Femur (tissue), 1 donor: ENCODE results near the gene MRPS7.
A peak's percentile ranks its signal among the peaks of the same experiment; 100 is the strongest.
"Not testable (repeated sequence)": the region's sequence is repeated elsewhere in the genome, so short reads cannot be mapped to it uniquely, and the experiment has no call there.

Source experiments
- DNase-seq: peaks from one replicate; pipeline ENCODE4 v3.0.0-alpha.2; 2017

Gene MRPS7

DNA sequence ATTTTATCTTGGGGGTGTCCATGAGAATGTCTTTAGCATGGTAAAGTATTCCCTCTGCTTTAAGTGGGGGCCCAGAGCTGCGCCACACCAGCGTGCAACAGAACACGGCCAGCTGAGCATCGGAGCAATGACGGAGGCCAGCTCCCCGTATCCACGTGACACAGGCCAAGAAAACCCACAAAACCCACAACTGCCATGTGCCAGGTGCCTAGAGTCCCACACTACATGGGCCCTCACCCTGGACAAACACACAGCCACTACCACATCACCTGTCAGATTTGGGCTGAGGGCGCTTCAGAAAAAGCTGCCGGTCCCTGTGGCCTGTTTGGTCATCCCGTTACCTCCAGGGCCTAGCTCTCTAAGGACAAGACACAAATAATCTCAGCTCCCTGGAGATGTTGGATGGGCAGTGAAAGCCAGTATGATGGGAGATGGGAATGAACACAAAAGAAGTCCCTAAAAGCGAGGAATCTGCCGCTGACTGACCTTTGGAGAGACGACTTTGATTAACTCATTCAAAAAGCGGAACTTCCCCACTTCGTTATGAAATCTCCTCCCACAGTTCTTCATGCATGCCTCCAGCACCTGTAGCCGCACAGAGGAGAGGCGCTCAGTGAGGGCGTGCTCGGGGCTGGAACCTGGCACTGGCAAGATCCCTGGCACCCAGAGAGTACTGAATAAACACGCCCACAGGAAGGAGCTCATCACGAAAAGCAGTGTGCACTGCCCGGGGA lies 17.4 kb upstream of the MRPS7 start:
- DNase-seq: no peak

DNA sequence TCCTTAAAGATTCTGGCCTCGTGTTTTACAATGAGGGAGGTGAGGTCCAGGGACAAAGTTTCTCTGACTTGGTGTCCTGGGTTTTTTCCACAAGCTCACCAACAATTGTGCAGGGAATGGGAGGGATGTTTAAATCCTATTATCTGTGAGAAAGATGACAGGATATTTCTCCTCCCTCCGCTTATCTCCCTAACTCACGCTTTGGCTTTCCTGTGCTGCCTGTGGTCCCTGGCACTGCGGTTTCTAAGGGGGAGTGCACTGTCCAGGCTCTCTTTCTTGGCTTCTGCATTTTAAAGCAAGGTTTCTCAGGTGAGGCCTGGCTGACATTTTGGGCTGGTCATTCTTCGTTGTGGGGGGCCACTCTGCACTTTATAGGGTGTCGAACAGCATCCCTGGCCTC lies 16.7 kb upstream of the MRPS7 start:
- DNase-seq: no peak

DNA sequence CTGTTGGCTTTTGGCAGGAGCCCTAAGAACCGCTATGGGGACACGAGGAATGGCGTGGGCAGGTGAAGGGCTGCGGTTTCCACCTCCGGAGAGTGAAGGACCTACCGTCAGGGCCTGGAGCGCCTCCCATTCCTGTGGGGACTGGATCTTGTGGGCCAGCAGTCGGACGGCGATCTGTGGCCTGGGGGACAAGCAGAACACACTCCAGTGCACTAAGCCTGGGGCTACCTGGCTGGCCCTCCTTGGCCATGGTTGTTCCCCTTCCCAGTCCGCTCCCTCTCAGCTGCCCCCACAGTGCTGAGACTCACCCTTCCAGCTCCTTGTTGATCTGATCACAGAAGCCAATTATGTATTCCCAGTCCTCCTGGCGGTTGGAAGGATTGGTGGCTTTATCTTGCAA lies 15.3 kb upstream of the MRPS7 start:
- DNase-seq: no peak

DNA sequence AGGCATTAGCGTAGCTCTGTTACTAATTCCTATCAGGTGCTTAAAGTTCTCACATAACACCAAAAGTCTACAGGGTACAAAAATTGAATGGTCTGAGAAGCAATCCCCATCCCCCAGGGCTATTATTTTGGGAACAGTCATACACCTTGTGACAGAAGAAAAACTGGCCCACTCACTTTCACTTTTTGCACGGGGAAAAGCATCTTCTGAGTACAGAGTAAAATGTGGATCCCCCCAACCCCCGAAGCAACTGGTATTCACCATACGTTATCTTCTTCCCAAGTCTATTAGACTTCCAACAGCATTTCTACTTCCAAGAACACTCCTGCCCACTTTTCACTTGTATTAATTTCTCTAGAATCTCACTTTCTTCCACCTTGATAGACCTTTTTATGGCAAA lies 12.1 kb upstream of the MRPS7 start:
- no peak for DNase-seq

DNA sequence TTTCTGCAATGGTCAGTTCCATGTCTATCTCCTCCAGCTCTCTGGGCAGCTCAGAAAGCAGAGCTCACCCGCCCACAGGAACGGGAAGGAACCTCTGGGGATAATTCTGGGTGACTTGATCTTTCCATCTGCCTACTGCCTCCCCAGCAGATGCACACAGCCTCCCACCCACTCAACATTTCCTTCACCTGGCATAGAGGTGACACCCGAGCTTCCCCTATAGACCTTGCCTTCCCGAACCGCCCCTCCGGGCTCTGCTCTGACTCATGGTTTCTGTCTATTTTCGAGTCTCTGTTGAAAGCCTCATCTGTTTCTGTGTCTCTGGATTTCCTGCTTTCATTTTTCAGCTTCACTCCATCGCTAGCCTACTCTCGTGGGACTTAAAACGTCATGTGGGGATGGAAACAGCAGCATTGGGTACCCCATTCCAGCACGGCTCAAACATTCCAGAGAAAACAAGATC lies 11.6 kb upstream of the MRPS7 start:
- DNase-seq: no peak

DNA sequence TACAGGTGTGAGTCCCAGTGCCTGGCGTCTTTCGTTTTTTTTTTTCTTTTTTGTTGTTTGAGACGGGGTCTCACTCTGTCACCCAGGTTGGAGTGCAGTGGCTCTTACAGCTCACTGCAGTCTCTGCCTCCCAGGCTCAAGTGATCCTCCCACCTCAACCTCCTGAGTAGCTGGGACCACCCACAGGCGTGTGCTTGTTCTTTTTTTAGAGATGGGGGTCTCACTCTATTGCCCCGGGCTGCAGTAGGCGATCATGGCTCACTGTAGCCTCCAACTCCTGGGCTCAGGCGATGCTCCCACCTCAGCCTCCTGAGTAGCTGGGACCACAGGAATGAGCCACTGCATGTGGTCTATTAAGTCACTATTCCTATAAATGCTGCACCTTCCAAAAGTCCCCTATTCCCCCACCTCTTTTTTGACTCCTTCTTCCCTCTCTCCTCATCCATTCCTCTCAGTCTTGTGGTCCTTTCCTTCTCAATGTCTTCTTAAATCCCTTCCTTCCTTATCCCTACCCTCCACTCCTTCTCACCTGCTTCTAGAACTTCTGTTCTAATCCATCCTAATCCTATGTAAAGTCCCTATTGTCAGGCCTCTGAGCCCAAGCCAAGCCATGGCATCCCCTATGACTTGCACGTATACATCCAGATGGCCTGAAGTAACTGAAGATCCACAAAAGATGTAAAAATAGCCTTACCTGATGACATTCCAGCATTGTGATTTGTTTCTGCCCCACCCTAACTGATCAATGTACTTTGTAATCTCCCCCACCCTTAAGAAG lies 9.5 kb upstream of the MRPS7 start:
- DNase-seq: no peak

DNA sequence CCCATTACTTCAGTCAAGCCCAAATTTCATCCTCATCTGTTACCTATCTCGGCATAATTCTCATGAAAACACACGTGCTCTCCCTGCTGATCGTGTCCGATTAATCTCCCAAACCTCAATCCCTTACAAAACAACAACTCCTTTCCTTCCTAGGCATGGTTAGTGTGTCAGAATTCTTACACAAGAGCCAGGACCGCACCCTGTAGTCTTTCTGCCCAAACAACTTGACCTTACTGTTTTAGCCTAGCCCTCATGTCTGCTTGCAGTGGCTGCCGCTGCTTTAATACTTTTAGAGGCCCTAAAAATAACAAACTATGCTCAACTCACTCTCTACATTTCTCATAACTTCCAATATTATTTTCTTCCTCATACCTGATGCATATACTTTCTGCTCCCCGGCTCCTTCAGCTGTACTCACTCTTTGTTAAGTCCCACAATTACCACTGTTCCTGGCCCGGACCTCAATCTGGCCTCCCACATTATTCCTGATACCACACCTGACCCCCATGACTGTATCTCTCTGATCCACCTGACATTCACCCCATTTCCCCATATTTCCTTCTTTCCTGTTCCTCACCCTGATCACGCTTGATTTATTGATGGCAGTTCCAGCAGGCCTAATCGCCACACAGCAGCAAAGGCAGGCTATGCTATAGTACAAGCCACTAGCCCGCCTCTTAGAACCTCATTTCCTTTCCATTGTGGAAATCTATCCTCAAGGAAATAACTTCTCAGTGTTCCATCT lies 5.6 kb upstream of the MRPS7 start:
- not testable (repeated sequence) for DNase-seq

DNA sequence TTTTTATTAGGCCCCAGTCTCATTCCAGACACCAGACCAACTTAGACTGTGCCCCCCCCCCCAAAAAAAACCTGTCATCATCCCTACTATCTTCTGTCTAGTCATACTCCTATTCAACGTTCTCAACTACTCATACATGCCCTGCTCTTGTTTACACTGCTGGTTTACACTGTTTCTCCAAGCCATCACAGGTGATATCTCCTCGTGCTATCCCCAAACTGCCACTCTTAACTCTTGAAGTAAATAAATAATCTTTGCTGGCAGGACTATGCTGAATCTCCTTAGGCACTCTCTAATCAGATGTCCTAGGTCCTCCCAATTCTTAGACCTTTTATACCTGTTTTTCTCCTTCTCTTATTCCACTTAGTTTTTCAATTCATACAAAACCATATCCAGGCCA lies 4.5 kb upstream of the MRPS7 start:
- DNase-seq: not testable (repeated sequence)

DNA sequence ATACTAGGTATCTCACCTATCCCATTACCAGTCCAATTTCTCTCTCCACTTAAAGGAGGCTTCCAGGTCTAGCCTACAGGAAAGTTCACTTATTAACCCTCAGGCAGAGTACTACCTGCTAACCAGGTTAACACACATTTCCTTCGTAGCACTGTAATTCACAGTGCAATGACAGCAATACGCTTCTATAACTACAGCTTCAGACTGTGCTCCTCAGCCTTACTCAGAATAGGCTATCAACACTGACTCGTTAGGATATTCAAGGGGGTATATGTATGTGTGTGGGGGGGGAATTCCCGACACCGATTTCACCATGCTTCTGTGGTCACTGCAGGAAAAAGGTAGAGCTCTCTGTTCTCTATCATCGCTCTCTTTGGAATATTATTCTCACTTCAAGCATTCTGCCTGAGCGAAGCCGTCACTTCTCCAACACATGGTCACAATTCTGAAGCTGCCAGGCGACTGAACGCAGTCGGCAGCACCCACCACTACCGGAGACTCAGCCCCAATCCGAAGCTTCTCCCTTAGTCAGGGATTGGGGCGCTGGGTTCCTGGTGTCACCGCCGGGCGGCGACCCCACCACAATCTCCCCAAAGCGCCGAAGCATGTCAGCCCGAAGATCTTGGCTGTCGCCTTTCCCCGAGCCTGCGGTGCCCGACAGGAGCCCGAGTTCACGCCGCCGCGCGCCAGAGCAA lies 891 bp upstream of the MRPS7 start:
- no peak for DNase-seq

DNA sequence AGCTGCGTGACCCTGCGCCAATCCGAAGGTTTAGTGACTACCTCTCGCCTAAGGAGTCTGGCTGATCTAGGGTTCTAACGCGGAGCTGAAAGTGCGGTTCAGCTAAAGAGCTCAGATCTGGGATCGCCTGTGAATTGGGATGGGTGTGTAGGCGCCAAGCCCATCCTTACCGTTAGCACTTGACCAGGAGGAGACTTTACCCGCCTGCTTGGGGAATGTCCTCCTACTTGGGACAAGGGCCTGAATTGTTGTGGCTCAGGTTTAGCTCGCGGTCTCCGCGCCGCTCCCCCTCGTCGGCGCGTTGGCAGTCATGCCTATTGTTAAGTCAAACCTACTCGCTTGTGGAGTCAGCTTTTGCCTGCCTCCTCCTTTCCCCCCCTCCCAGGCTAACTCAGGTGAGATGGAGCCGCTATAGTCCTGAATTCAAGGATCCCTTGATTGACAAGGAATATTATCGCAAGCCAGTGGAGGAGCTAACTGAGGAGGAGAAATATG lies 480 bp downstream of the MRPS7 start:
- peak; percentile 28 for DNase-seq

DNA sequence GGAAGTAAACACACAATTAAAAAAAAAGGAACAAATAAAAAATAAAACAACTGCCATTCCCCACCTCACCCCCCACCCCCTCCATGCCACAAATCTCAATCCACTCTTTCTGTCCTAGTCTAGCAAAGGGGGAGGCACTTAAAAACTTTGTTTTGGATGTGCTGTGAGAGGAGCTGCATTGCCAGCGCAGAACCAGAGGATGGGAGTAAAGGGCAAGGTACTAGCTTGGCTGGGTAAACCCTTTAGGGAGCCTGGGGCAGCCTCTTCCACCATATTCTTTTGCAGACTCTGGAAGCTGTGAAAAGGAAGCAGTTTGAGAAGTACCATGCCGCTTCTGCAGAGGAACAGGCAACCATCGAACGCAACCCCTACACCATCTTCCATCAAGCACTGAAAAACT lies 1.4 kb downstream of the MRPS7 start:
- DNase-seq: no peak

DNA sequence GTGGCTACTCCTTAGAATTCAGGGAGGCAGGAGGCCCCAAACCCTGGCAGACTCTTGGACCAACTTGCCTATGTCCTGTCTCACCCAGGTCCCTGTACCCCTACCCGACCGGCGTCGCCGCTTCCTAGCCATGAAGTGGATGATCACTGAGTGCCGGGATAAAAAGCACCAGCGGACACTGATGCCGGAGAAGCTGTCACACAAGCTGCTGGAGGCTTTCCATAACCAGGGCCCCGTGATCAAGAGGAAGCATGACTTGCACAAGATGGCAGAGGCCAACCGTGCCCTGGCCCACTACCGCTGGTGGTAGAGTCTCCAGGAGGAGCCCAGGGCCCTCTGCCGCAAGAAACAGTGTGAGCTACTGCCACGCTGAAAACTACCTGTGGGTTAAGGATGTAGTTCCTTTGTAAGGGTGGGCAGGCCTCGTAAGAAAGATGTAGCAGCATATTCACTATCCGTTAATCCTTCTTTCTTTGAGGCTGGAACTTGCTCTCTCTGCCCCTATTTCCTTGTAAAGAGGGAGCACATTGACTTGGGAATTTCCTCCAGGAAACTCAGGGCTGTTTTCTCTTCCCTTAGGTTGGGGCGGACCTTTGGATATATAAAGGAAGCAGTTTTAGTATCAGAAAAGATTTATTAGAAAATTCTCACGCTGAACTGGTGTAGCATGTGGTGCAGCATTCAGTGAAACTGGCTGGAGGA lies 4.1 kb downstream of the MRPS7 start:
- no peak for DNase-seq

DNA sequence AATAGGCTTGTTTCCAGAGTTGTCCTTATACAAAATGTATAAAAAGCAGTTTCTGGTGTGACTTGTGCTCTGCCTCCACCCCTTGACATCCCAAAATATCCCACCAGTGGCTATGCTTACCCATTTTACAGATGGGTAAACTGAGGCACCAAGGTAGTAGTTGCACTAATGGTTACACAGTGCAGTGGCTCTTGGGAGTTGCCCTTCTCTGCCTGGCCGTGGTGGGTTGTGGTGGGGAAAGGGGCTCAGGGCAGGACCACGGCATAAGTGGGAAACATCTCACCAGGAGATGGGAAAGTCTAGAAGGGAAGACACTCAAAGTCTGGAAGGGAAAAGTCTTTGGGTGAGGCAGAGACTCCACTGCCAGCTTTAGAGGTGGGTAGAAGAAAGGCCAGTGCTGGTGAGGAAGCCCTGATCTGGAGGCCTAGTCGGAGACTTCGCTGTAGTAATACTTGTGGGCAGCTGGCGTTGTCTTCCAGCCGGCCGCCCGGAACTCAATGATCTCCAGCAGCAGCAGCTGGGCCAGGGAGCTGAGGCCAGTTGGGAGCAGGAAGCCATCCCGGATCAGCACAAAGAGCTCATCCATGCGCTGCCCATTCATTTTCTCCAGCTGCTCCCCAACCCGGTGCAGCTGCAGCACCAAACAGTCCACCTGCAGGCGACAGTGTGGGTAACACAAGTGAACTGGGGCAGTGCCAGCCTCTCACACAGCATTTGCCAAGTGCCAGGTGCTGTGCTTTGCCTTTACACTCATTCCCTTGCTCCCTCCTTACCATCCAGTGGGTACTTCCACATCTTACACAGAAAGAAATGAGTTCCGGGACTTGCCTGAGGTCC lies 4.9 kb downstream of the MRPS7 start:
- DNase-seq: peak; percentile 60

DNA sequence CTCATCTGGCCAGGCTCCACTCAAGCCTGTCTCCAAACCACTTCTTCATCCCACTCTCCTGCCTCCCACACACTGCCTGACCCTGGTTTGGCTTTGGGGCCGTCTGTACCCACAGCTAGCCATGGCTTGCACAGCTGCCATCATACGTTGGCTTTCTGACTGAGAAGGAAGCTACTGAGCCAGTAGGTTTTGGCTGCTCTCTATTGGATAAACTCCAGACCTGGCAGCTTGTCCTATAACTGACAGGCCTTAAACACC lies 5.4 kb downstream of the MRPS7 start:
- peak; percentile 31 for DNase-seq

DNA sequence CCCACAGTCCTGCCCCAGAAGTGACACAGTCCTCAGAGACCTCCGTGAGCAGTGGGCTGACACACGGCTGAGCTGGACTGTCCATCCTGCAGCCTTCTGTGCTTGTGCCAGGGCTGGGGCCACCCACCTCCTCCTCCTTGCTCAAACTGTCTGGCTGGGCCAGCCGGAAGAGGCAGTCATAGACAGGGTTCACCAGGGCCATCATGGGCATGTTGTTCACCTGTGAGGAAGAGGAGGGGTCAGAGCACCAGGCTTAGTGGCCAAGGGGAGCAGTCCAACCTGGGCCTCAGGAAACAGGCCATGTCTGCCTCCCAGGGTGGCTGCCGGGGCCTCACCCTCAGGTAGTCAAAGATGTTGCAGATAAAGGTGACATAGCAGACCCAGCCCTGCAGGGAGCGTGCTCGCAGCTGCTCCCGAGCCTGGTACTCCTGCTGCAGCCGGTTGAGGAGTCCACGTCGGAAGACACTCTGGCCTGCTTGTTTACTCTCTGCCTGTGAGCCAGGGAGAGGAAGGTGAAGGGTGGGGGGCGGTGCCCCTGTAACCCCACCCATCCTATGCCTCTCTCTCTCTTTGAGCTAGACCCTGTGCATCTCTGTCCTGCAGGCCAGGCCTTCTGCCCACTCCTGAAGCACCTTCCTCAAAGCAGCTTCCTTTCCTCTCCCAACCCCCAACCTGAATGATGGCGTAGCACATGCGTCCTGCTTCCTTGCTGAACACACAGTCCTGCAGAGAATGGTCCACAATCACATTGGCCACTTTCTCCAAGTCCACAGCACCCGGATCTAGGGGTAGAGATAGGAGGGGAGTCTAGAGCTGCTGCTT lies 5.9 kb downstream of the MRPS7 start:
- DNase-seq: no peak

DNA sequence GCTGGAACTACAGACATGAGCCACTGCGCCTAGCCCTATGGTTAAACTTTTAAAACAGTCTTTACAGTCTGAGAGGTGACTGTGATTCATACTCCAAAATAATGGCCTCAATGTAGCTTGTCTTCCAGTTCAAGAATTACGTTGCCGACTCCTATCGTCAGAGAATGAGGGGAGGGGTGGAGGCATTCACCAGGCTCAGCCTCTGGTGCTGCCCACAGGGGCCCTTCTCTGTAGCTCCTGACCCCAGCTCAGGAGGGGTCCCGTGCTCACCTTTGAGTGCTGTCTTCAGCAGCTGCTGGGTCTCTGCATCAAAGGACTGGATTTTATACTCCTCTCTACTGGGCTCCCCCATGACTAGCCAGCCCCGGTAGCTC lies 8.2 kb downstream of the MRPS7 start:
- no peak for DNase-seq

DNA sequence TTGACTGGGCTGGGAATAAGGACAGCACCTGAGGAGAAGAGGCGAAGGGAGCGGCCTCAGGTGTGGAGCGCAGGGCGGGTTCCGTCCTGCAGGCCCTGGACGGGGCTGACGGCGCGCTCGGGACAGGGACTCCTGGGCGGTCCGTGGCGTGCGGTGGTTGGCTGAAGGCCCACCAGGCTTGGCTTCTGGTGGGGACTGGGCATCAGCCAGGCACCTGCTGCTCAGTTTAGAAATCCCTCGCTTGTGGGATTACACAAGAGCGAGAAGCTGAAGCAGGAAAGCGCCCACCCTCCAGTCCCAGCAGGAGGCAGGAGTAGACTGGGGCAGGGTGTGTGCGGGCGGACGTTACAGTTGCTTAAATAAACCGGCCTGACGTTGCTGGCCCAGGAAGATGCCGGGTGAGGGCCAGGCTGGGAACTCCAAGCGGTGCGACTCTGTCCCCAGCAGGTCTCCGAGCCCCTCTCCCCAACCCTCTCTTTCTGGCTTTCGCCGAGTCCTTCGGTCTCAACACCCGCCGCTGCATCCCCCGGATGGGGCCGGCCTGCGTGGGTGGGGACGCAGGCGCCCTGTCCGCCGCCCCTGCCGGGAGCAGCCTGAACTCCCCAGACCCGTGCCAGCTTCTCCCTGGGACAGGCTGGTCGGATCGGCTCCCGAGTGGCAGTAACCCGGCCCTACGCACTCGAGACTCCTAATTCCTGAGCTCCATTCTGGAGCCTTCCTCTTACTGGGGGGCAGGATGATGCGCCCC lies 8.7 kb downstream of the MRPS7 start:
- DNase-seq: peak; percentile 78

DNA sequence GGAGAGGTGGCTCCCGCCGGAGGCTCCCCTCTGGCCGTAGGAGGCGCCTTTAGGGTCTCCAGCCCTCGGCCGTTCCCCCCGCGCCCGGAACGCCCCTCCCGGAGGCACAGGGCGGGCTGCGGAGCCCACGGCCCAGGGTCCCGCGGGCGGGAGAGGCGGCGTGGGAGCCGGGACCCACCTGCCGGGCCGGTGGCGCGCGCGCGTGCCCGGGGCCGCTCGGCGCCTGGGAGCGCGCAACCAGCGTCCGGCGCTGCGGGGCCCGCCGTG lies 9.2 kb downstream of the MRPS7 start, which contains the start of gene MIF4GD:
MIF4GD (minus strand) TSS at position 266 of the 267 bp plus-strand sequence. CDS start 1,036 bp downstream, outside the sequence.
- DNase-seq: no peak

DNA sequence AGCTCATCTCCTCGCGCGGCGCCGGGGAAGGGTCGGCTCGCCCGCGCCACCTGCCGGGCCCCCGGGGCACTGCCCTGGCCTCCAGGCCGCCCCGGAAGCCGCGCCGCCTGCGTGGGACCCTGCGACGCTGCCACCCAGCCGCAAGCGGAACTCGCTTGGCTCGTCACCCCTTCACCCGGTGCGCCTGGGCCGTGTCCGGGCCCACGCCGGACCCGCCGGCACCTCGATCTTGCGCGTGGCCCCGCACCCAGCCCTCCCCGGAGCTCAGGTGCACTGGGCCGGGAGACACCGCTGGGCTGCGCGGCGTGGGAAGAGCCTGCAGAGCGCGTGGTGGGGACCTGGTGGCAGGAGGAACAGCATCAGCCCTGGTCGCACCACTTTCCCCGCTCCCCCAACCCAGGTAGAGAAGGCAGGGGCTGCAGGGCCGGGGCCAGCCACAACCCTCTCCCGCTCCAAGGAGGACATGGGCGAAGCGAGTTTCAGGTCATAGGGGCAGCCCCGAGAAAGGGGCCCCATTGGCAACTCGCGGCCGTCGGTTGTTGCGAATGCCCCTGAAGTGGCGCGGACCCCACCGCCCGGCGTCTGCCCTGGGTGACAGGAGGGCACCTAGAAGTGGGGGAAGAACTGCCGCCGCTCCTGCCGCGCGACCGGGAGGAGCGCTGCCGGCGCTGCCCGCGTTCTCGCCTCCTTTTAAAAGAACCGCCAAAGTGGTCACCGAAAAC lies 9.7 kb downstream of the MRPS7 start:
- DNase-seq: peak; percentile 87
